Spleen (tissue), 11 donors: ENCODE data around the gene TNFRSF14. TPM values are rescaled to one million over a fixed set of nuclear protein-coding genes. Genes with fewer than 3 reads are reported as not detected.

ENCODE experiments used
- DNase-seq: peaks from one replicate; pipeline ENCODE4 v3.0.0-alpha.2; 2020
- H3K27ac ChIP-seq, 8 donors: fragments of 200-600 bp; sonication (generic) in 7 of 8; 1 replicate in 4 of 8; 2 replicates in 4 of 8; pipeline versions ENCODE4 v1.5.0 to v1.8.0; 2016 to 2021; ENCODE audit warnings: inconsistent platforms in 4 of 8, mild to moderate bottlenecking in 4 of 8, moderate library complexity in 1 of 8
- H3K27me3 ChIP-seq, 7 donors: fragments of 200-600 bp; sonication (generic) in 6 of 7; replicated peaks in 1 of 7; 1 replicate in 4 of 7; 2 replicates in 3 of 7; pipeline versions ENCODE4 v1.5.0 to v1.8.0; 2016 to 2021; ENCODE audit warnings: inconsistent platforms in 3 of 7, mild to moderate bottlenecking in 1 of 7
- H3K36me3 ChIP-seq, 6 donors: fragments of 200-600 bp; sonication (generic) in 5 of 6; 1 replicate in 4 of 6; 2 replicates in 2 of 6; pipeline versions ENCODE4 v1.5.0 to v1.8.0; 2016 to 2021; ENCODE audit warnings: inconsistent platforms in 2 of 6
- H3K4me1 ChIP-seq, 6 donors: fragments of 200-600 bp; sonication (generic) in 5 of 6; 1 replicate in 3 of 6; 2 replicates in 3 of 6; pipeline versions ENCODE4 v1.5.0 to v1.8.0; 2016 to 2021; ENCODE audit warnings: inconsistent platforms in 3 of 6
- H3K4me3 ChIP-seq, 8 donors: fragments of 200-600 bp; sonication (generic) in 7 of 8; 1 replicate in 4 of 8; 2 replicates in 4 of 8; pipeline versions ENCODE4 v1.5.0 to v1.8.0; 2016 to 2021; ENCODE audit warnings: inconsistent platforms in 4 of 8, mild to moderate bottlenecking in 4 of 8, moderate library complexity in 2 of 8
- H3K9me3 ChIP-seq, 8 donors: fragments of 200-600 bp; sonication (generic) in 7 of 8; 1 replicate in 4 of 8; 2 replicates in 4 of 8; pipeline versions ENCODE4 v1.5.0 to v1.8.0; 2016 to 2021; ENCODE audit warnings: inconsistent platforms in 4 of 8
- CTCF ChIP-seq, 11 experiments: fragments of 200-600 bp in 7 of 11; fragments of 450-650 bp in 4 of 11; sonication (generic) in 4 of 11; IDR thresholded peaks in 8 of 11; conservative IDR thresholded peaks in 3 of 11; 1 replicate in 7 of 11; 2 replicates in 4 of 11; pipeline versions ENCODE4 v1.4.0 to v1.8.0; 2016 to 2021; ENCODE audit warnings: antibody characterized with exemption in 11 of 11, inconsistent platforms in 4 of 11, mild to moderate bottlenecking in 1 of 11
- POLR2A ChIP-seq, 3 donors: fragments of 450-650 bp; IDR thresholded peaks; one replicate each; pipeline ENCODE4 v1.5.1; 2017; ENCODE audit warnings: antibody characterized with exemption in 3 of 3, mild to moderate bottlenecking in 1 of 3
- POLR2AphosphoS5 ChIP-seq, 3 donors: sonication (generic); formaldehyde crosslinking; IDR thresholded peaks; one replicate each; pipeline ENCODE4 v1.5.1; 2017; ENCODE audit warnings: antibody characterized with exemption in 3 of 3
- WGBS, 5 donors: extraction: QIAGEN DNeasy Blood & Tissue Kit in 3 of 5; methylation state at CpG; one replicate each; pipeline versions ENCODE4 v1.1.5 to v1.1.7; 2013 to 2018; 5-methylcytosine and 5-hydroxymethylcytosine counted together
- intact Hi-C: fragments of 100-400 bp; cut with DNase I; formaldehyde crosslinking; loops from one replicate; pipeline ENCODE4 v1.15.0; 2023; ENCODE audit warnings: low total_unique reads
- polyA plus RNA-seq, 3 donors: library from polyadenylated mRNA; stranded (reverse); fragments of 200-250 nt; gene quantifications; one replicate each; pipeline ENCODE4 v1.2.1, GENCODE V29; 2013
- total RNA-seq, 7 donors: library from RNA; depleted of rRNA in 3 of 7; stranded (reverse); fragments of >200 nt in 3 of 7; fragmentation: NEBNext Ultra II Directional in 4 of 7; extraction: Animal tissue kit (Norgen Biotek cat#: 25700) in 4 of 7; gene quantifications; one replicate each; pipeline versions ENCODE4 v1.1.0 to v1.2.1, GENCODE V29; 2016 to 2021
- donor health status: healthy with polysubstance abuse.
- donor health status: DM: no; HTN: no; CAD: no; lungs with moderate emphysema.
- donor health status: DM: no; HTN: no; CAD: no.
- donor health status: Bipolar disorder and iron deficiency.
- donor health status: healthy.
- donor health status: DM: no; HTN: no; CAD: no.
- donor health status: DM: yes; HTN: yes; CAD: no.

Gene TNFRSF14
- total and polyA plus RNA-seq, 10 donors = 146 to 366 (median 191) TPM

GRCh38 chr1:2583871-2584351 lies 27.7 kb downstream of the TNFRSF14 start:
- peak overlapping the region in 1 of 8 donors; percentile 95 for H3K4me3 ChIP-seq
- WGBS, 5 donors = 62 to 79% (median 67%) methylated on average over 14 of the region's 14 CpGs
- peak overlapping the region; percentile 95 to 100 (median 99) for H3K27ac ChIP-seq
- DNase-seq = peak; percentile 76
- peaks cover 0 to 7% (median 0%) of the 10 kb centered on the region in 7 donors for H3K27me3 ChIP-seq
- intact Hi-C loops = no loop called here
- peaks cover 0 to 8% (median 2%) of the 10 kb centered on the region in 6 donors for H3K36me3 ChIP-seq
- H3K9me3 ChIP-seq = no peaks in the 10 kb centered on the region
- no peak for TF ChIP-seq CTCF (IDR thresholded peaks at IDR 0.05 in 8 of 11, conservative IDR thresholded peaks at IDR 0.05 in 3 of 11)
- TF ChIP-seq POLR2AphosphoS5 (IDR thresholded peaks at IDR 0.05) = peak in 2 of 3 donors; percentile 28 to 60
- peaks cover 28 to 91% (median 64%) of the 10 kb centered on the region in 6 donors for H3K4me1 ChIP-seq

- Histone ChIP-seq H3K27ac (peak overlapping the region; percentile 95 to 100 (median 99)), H3K4me3 (peak overlapping the region; percentile 61 to 95 (median 82)), H3K27me3 (peaks cover 0 to 7% (median 0%) of the 10 kb centered on the region in 7 donors), H3K9me3 (no peaks in the 10 kb centered on the region), H3K36me3 (peaks cover 0 to 17% (median 8%) of the 10 kb centered on the region in 6 donors), H3K4me1 (peaks cover 27 to 86% (median 55%) of the 10 kb centered on the region in 6 donors)
- no peak for TF ChIP-seq POLR2AphosphoS5 (IDR thresholded peaks at IDR 0.05)
- TF ChIP-seq CTCF (IDR thresholded peaks at IDR 0.05 in 8 of 11, conservative IDR thresholded peaks at IDR 0.05 in 3 of 11) = no peak
- no peak for TF ChIP-seq POLR2A (IDR thresholded peaks at IDR 0.05)
- intact Hi-C loops = no loop called here
- no peak for DNase-seq
- WGBS, 5 donors = 11 to 19% (median 16%) methylated on average over 12 of the region's 12 CpGs
These were observed 28.6 kb downstream of the TNFRSF14 start for GRCh38 chr1:2584686-2585317.

DNA sequence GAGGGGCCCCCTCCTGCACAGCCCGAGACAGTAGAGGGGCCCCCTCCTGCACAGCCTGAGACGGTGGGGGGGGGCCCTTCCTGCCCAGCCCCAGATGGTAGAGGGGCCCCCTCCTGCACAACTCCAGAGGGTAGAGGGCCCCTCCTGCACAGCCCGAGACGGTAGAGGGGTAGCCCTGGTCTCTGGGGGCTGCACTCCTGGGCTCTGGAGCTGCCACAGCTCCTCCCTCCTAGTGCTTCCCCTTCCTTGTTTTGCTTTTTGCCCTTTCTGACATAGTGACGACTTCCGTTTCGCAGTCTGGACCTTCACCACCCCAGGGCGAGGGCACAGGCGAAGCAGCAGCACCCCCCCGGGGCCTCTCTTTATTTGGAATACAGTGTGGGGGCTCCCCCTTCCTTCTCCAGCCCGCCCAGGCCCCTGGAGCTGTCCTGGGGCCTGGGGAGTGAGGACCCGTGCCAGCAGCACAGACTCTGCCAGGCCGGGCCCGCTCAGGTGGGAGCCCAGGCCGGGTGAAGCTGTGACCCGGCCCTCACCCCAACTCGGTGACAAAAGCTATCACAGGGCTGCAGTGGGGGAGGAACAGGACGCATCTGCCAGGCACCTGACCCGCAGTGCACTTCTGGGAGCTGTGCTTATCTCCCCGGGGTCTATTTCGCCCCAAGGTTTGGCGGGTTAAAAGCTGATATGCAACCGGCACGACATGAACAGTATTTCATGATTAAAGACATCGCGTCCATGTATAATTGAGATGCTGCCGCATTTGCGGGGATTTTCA lies 29.3 kb downstream of the TNFRSF14 start:
- 0 to 1% (median 0%) methylated on average over 13 to 28 of the region's 28 CpGs for WGBS, 5 donors
- Histone ChIP-seq H3K4me1 (peaks cover 27 to 79% (median 55%) of the 10 kb centered on the region in 6 donors), H3K9me3 (no peaks in the 10 kb centered on the region), H3K36me3 (peaks cover 0 to 24% (median 8%) of the 10 kb centered on the region in 6 donors), H3K27me3 (peaks cover 0 to 7% (median 0%) of the 10 kb centered on the region in 7 donors), H3K4me3 (peak overlapping the region; percentile 61 to 95 (median 82)), H3K27ac (peak overlapping the region; percentile 95 to 100 (median 99))
- TF ChIP-seq POLR2A (IDR thresholded peaks at IDR 0.05) = peak; percentile 51 to 68 (median 51)
- peak in 1 of 11 experiments; percentile 26 for TF ChIP-seq CTCF (IDR thresholded peaks at IDR 0.05 in 8 of 11, conservative IDR thresholded peaks at IDR 0.05 in 3 of 11)
- TF ChIP-seq POLR2AphosphoS5 (IDR thresholded peaks at IDR 0.05) = peak; percentile 87 to 96 (median 91)
- intact Hi-C loops = no loop called here
- DNase-seq = peak; percentile 93
